NCI-H1694 (cell line): ENCODE results near the gene GID8.
A peak's percentile ranks its signal among the peaks of the same experiment; 100 is the strongest.
"Not testable (repeated sequence)": the region's sequence is repeated elsewhere in the genome, so short reads cannot be mapped to it uniquely, and the experiment has no call there.

Experiments used
- DNase-seq: peaks from one replicate; lab custom pipeline; 2025; lab: John Stamatoyannopoulos, UW

Gene GID8

DNA sequence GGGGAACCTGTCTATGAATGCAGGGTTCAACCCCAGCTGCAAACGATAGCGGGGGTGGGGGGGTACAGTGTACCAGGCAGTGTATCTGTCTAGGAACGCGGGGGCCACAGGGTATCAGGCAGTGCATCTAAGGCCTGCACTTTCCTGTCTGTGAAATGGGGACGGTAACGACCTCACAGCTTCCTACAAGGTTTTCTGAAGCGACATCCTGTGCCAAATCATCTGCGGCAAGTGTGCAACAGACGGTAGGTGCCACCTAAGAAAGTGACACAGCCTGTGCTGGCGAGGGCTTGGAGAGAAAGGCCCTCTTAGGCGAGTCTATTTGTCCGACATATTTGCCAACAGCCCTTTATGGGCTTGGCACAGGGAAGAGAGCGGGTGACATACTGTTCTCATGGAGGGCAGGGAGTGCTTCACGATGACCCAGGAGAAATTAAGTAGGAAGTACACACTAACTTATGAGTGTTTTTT lies 15.5 kb upstream of the GID8 start:
- no peak for DNase-seq

DNA sequence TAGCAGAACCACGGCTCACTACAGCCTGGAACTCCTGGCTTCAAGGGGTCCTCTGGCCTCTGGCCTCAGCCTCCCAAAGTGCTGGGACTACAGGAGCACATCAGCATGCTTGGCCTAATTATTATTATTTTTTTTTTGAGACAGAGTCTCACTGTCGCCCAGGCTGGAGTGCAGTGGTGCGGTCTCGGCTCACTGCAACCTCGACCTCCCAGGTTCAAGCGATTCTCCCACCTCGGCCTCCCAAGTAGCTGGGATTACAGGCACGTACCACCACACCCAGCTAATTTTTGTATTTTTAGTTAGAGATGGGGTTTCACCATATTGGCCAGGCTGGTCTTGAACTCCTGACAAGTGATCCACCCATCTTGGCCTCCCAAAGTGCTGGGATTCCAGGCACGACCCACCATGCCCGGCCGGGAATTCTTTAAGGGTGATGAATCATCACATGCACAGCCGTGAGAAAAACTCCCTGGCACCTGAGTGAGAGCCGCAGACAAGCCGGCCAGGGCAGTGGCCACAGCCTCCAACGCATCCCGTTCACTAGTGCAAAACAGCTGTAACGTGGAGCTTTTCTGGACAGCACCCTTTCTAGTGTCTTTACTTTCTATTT lies 14.8 kb upstream of the GID8 start:
- DNase-seq, result not testable (repeated sequence)

GRCh38 chr20:62923669-62924441 lies 14.1 kb upstream of the GID8 start:
- no peak for DNase-seq

DNA sequence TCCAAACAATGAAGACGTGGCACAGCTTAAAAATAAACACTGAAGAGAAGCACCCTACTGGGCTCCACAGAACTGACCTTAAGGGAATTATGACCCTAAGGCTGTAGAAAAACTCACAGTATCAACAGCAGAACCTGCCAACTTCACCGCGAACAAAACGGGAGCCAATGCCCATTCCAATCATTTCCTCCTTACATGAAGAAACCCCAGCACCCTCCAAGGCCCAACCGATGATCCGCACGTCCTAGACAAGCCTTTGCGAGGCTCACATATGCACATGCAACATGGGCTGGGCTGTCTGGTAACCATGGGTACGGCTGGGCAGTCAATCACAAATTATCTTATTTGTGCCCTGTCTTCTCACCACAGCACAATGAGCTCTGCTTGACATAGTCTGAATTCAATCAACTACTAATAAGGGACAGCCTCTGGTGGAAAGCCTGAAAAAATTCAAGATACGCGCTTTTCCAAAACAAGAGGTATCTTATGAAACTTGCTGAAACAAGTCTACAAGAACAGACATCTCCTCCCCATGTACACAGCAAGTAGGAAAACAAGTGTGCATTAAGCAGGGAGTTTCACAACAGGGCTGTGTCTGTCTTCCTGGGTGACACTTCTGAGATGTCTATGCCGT lies 13.4 kb upstream of the GID8 start:
- DNase-seq, result no peak

DNA sequence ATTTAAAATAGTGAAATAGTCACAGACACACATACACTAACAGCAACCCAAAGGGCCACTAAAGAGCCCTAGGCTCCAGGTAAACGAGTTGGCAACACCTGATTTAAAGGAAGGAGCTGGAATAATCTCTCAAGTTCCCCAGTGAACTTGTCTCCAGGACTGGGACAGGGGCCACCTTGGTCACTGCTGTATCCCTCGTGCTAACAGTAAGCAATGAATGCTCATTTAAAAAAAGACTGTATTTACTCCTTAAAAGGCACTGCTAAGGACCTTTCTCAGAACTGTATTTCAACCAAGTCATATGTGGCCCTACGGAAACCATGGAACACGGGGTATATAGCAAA lies 12.9 kb upstream of the GID8 start:
- no peak for DNase-seq

DNA sequence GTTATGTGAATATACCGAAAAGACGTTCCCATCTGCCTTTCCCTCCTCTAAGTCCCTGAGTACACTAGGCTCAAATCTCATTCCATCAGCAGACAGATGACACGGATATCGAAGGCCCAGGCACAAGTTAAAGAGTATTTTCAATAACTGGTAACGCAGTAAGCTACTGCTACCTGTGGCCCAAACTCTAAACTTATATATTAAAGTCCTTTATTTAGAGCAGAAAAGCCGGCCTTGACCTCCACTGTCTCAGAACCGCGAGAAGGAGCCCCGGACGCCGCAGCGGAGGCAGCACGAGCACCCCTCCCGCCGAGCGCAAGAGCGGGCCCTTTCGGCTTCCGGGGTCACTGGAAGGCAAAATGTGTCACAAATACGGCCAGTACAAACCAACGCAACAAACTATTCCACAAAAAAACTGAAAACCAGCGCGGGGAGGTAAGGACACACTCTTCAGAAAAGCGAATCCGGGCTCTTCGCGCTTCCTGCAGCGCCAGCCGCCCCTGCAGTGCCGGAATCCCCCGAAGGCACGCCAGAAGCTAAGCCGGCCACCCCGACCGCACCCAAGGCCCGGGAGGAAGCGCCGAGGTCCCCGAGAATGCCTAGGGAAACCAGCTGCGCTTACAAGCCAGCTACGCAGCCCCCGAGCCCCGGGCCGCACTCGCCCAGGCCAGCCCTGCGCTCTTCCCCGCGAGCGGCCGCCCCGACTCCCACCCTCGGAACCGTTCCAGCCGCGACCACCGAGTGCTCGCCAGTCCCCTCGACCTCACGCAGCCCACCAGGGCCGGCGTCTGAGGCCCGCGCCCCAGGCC lies 12.3 kb upstream of the GID8 start:
- no peak for DNase-seq

DNA sequence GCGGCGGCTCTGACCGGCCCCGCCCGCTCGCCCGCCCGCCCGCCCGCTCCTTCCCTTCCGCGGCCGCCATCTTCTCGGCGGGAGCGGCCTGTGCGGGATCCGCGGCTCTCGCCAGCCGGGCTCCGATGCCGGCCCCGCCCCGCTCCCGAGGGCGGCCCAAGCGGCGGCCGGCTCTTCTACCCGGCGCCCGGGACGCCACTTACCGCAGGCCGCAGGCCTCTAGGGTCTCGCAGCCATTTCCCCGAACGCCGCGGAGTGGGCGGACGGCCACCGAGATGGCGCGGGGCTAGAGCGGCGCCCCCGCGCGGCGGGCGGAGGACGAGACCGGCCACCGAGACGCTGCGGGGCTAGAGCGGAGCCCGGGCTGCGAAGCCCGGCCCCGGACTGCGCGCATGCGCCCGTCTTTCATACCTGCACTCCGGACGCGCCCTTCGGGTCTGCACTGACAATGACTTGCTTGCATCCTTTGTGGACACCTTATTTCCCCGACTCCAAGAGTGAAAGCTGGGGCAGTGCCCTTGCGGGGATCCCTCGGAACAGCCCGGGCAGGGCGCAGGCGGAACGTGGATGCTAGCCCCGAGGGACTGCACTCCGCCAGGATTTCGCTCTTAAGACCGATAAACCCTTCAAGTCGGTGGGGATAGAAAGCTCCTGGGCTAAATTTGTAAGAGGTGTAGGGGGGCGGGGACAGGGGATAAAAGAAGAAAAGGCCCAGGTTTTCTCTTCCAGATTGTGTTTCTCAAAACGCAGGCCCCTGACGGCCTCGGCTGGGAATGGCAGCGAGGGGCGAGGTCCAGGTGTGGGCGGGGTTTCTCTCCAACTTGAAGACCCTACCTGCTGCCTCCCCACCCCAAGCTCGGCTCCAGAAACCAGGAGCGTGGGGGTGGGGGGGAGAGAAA lies 11.5 kb upstream of the GID8 start, which contains the start of gene DIDO1:
DIDO1 (minus strand) TSS at position 277 of the 899 bp plus-strand sequence.
- DNase-seq, result peak; percentile 52

- DNase-seq, result no peak
Measured at GRCh38 chr20:62927128-62927705, 10.7 kb upstream of the GID8 start.

DNA sequence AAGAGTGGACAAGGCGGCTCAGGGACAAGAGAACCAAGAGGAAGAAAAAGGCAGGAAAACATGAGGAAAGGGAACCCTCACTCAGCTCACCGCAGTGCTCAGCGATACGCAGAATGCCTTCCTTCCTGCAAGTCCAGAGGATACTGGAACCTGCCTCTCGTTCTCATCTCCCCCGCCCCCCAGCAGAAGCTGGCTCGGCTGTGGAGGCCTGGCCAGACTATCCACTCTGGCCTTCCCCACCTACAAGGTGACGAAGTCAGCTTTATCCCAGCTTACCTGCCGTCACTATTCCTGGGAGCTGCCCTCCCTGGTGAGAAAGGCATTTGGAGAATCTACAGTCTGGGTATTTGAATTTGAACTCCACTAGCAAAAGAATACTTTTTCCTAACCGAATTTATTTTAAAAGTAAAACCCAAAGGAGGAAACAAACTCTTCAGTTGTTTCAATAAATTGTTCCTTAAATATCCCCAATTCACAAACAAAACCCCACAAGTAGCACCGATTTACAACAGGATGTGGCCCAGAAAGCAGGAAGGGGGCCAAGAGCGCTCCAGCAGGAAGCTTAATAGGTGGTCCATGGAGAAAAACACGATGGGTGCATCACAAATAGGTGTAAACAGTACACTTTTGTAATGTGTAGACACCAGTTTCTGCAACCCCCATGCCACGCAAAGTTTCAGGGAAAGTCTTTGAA lies 9.6 kb upstream of the GID8 start:
- DNase-seq, result no peak

DNA sequence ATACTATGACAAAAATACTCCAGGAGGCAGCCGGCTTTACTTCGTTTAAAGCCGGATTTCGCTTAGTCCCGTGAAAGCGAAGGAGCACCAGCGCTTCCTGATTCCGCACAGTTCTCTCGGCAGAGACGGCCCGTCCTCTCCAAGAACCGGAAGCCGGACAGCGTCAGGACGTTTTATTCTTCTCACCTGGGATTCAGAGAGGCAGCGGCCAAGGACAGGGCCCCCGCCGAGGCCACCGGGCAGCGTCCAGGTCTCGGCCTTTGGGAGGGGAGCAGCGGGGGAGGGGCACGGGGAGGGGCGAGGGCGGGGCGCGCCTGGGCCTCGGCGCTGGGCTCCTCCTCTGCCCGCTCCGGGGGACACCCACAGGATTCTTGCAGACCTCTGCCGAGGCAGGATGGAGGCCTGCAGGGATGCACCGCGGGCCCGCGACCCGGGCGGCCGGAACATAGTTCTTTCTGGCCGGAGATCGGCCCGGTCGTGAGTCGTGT lies 8.9 kb upstream of the GID8 start:
- DNase-seq, result no peak

- no peak for DNase-seq
Measured at GRCh38 chr20:62931464-62931863, 6.5 kb upstream of the GID8 start.

DNA sequence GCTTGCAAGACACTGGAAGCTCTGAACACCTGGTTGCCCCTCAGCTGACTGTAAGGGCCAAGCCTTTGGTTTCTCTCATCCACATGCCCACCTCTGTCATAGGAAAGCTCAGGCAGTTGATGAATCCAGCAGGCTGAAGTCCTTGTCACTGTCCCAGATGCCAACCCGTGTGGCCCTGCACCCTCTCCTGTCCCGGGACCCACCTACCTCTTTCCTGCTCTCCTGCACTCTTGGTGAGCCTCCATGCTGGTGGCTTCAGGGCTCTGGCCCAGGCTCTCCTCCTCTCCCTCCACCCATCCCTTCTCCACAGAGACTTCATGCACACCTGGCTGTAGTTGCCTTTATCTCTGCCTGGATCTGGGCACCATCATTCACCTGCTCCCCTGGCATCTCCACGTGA lies 4.0 kb upstream of the GID8 start:
- no peak for DNase-seq

GRCh38 chr20:62935204-62935967 lies 2.6 kb upstream of the GID8 start:
- DNase-seq, result no peak

DNA sequence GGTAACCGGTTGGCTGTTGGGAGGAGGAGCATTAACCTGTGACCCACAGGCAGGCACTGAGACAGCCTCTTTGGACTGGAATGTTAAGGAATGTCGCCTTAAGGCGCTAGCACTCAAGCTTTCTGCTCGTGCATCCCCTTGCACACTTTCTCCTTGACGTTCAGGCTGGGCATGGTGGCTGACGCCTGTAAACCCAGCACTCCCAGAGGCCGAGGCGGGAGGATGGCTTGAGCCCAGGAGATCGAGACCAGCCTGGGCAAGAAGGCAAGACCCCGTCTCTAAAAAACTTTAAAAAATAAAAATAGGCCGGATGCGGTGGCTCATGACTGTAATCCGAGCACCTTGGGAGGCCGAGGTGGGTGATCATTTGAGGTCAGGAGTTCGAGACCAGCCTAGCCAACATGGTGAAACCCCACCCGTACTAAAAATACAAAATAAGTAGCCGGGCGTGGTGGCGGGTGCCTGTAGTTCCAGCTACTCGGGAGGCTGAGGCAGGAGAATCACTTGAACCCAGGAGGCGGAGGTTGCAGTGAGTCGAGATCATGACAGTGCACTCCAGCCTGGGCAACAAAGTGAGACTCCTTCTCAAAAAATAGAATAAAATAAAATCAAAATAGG lies 1.9 kb upstream of the GID8 start:
- no peak for DNase-seq

DNA sequence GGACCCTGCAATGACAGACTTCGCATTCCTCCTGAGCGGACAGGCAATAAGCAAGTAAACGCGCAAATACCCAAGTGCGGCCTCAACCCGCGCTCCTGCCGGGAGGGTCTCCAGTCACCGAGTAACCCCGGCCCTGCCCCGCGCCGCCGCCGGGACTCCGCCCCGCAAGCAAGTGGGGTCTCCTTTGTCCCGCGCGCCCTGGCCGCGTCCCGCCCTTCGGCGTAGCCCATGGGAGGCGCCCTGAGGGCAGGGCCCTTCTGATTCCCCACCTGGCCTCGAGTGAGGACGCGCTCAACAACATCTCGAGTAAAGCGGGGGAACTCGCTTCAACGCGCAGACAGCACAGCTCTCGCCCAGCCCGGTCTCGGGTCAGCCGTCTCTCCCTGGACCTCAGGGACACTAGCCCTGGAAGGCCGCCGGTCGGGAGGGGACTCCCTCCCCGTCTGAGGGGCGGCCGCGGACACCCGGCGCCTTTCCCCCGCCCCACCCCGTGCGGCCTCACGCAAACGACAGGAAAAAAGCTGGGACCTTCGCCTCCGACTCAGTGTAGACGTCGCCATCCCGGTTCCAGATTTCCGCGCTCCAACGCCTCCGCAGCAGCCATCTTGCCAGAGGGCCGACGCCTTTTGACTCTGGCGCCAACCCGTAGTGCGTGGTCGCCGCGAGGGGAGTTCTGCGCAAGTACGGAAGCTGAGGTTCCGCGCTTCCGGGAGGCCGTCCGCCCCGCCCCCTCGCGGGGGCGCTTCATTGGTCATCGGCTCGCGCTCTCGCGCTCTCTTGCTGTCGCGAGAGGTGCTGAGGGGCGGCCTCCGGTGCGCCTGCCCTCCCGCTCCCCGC lies 461 bp upstream of the GID8 start:
- DNase-seq, result peak; percentile 72

DNA sequence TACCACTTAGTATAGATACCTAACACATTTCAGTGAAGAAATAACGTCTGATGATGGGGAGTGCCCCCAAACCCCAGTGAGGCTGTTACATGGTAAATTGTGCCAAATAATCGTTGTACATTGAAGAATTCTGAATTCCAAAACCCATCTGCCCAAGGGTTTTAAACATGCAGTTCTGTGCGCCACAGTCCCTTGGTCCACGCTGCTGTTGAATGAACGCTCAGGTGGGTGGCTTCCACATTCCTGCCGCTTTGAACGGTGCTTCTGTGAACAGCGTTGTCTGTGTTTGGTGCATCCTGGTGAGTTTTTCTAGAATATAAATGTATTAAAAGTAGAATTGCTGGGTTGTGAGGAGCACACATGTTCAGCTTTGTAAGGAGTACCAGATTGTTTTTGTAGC lies 2.9 kb downstream of the GID8 start:
- DNase-seq, result no peak

GRCh38 chr20:62941792-62942191 lies 3.8 kb downstream of the GID8 start:
- DNase-seq, result no peak

GRCh38 chr20:62942456-62942855 lies 4.5 kb downstream of the GID8 start:
- DNase-seq, result no peak
